AG04450 (cell line): ENCODE data around the gene PSMG4. TPM values are rescaled to one million over a fixed set of nuclear protein-coding genes. Genes with fewer than 3 reads are reported as not detected.

Experiments
- CTCF ChIA-PET: fragments of 300-600, 350-600 bp; formaldehyde crosslinking; extraction: SDS; loops from one replicate; lab custom pipeline; 2022; ENCODE audit warnings: antibody characterized with exemption, inconsistent platforms; lab: Charles Lee
- POLR2A ChIA-PET: fragments of 350-600 bp; formaldehyde crosslinking; extraction: SDS; loops from one replicate; lab custom pipeline; 2021; ENCODE audit warnings: antibody characterized with exemption, inconsistent platforms; lab: Yijun Ruan, JAX
- DNase-seq: peaks from one replicate; pipeline ENCODE4 v3.0.0-alpha.2; 2011; ENCODE audit warnings: low read depth, low spot score
- H3K27ac ChIP-seq: one replicate; pipeline ENCODE4 v1.5.1; 2012; ENCODE audit warnings: low read depth, low read length, control low read depth
- H3K27me3 ChIP-seq: one replicate; pipeline ENCODE4 v1.6.0; 2012; ENCODE audit warnings: low read length; ENCODE audit not compliant: control insufficient read depth, insufficient read depth
- H3K4me3 ChIP-seq: 2 replicates; pipeline ENCODE4 v1.5.1; 2011; ENCODE audit warnings: mild to moderate bottlenecking, low read depth, low read length, control low read depth
- H3K9me3 ChIP-seq: 2 replicates; pipeline ENCODE4 v1.5.1; 2012; ENCODE audit warnings: low read length; ENCODE audit not compliant: control insufficient read depth, insufficient read depth
- CTCF ChIP-seq: IDR thresholded peaks from 2 replicates; pipeline ENCODE4 v1.5.1; 2011; ENCODE audit warnings: low read depth, low read length, control low read depth, inconsistent platforms
- polyA plus RNA-seq: library from polyadenylated mRNA; depleted of rRNA; stranded (reverse); fragments of >200 nt; gene quantifications from 2 replicates; pipeline ENCODE4 v1.2.3, GENCODE V29; 2011

PSMG4 gene
- polyA plus RNA-seq, 1 experiment = 15.8 TPM

GRCh38 chr6:3253597-3253961, 5.2 kb upstream of the PSMG4 start:
- Histone ChIP-seq H3K9me3 (peaks cover 4% of the 10 kb centered on the region; the same call in 1 of the 2 replicates), H3K27me3 (peaks cover 15% of the 10 kb centered on the region), H3K4me3 (no peak overlapping the region), H3K27ac (no peak overlapping the region)
- no peak for DNase-seq
- ChIA-PET CTCF (no interaction called here), POLR2A (interaction anchor here (1.3 kb wide), 1 partner anchor 95 kb away, joined by 3 read pairs; no protein-coding TSS in a partner anchor)
- TF ChIP-seq CTCF = no peak

- DNase-seq = no peak
- Histone ChIP-seq H3K9me3 (peaks cover 4% of the 10 kb centered on the region; the same call in 1 of the 2 replicates), H3K27ac (no peak overlapping the region), H3K27me3 (peaks cover 15% of the 10 kb centered on the region), H3K4me3 (peak overlapping the region; percentile 98)
- CTCF ChIA-PET = interaction anchor here (1.3 kb wide), 1 partner anchor 101 kb away, joined by 3 read pairs; the partner anchor contains the start of gene TUBB2A
- POLR2A ChIA-PET = interaction anchor here (0.6 to 2.3 kb wide), 3 partner anchors 11 to 732 kb away, joined by 4 to 13 read pairs (median 5); partner anchors contain the start of gene TUBB2A
- no peak for TF ChIP-seq CTCF
Measured at GRCh38 chr6:3258201-3258600, 546 bp upstream of the PSMG4 start.

- CTCF ChIA-PET = interaction anchor here (0.5 to 3.6 kb wide), 2 partner anchors 9 to 739 kb away, joined by 6 to 19 read pairs; no protein-coding TSS in a partner anchor
- TF ChIP-seq CTCF = no peak
- POLR2A ChIA-PET = interaction anchor here (1.8 to 2.3 kb wide), 2 partner anchors 12 to 102 kb away, joined by 5 to 13 read pairs; partner anchors contain the start of gene TUBB2A
- DNase-seq = no peak
- Histone ChIP-seq H3K4me3 (peak overlapping the region; percentile 98), H3K9me3 (no peaks in the 10 kb centered on the region), H3K27ac (peak overlapping the region; percentile 47), H3K27me3 (peaks cover 15% of the 10 kb centered on the region)
Measured at GRCh38 chr6:3259491-3259958, 778 bp downstream of the PSMG4 start.

- Histone ChIP-seq H3K9me3 (no peaks in the 10 kb centered on the region), H3K4me3 (0 out of 2 replicates have a peak overlapping the region, but pooled peaks have one; percentile 10), H3K27me3 (peaks cover 11% of the 10 kb centered on the region), H3K27ac (no peak overlapping the region)
- no peak for TF ChIP-seq CTCF
- ChIA-PET CTCF (interaction anchor here (0.5 to 3.6 kb wide), 4 partner anchors 9 to 718 kb away, joined by 3 to 19 read pairs (median 3); no protein-coding TSS in a partner anchor), POLR2A (interaction anchor here (0.7 to 2.3 kb wide), 3 partner anchors 103 to 474 kb away, joined by 3 to 13 read pairs (median 9); partner anchors contain the start of genes BPHL and TUBB2A)
- DNase-seq = no peak
Measured at GRCh38 chr6:3260296-3260695, 1.5 kb downstream of the PSMG4 start.
